Body of pancreas (tissue), 4 donors: Measurements from ENCODE around the gene C19orf85. TPM values are rescaled to one million over a fixed set of nuclear protein-coding genes. Genes with fewer than 3 reads are reported as not detected.

ENCODE experiments used
- ATAC-seq: fragments of 150-250 bp; one replicate; pipeline ENCODE4 v1.9.1; 2016
- DNase-seq, 4 donors: peaks; one replicate each; pipeline ENCODE4 v3.0.0-alpha.2; 2019
- H3K27ac ChIP-seq, 4 donors: fragments of 200-600 bp; sonication (generic); 1 replicate in 3 of 4; 2 replicates in 1 of 4; pipeline versions ENCODE4 v1.5.1 to v1.6.1; 2016 to 2019; ENCODE audit warnings: mild to moderate bottlenecking in 1 of 4, mixed read lengths in 1 of 4, moderate library complexity in 1 of 4
- H3K27me3 ChIP-seq, 2 donors: fragments of 200-600 bp; sonication (generic); one replicate each; pipeline ENCODE4 v1.6.0; 2016; ENCODE audit warnings: mild to moderate bottlenecking in 1 of 2
- H3K36me3 ChIP-seq, 2 donors: fragments of 200-600 bp; sonication (generic); replicated peaks in 1 of 2; 2 replicates each; pipeline ENCODE4 v1.5.1; 2016; ENCODE audit warnings: low read depth in 2 of 2; ENCODE audit not compliant: insufficient read depth in 1 of 2
- H3K4me1 ChIP-seq: fragments of 200-600 bp; sonication (generic); one replicate; pipeline ENCODE4 v1.6.0; 2016
- H3K4me3 ChIP-seq, 2 donors: fragments of 200-600 bp; sonication (generic); 1 replicate in 1 of 2; 2 replicates in 1 of 2; pipeline ENCODE4 v1.5.1; 2016 to 2019
- H3K9me3 ChIP-seq, 3 donors: fragments of 200-600 bp; sonication (generic); 1 replicate in 2 of 3; 2 replicates in 1 of 3; pipeline ENCODE4 v1.5.1; 2016
- POLR2A ChIP-seq, 3 donors: fragments of 450-650 bp; IDR thresholded peaks; one replicate each; pipeline ENCODE4 v1.6.1; 2016; ENCODE audit warnings: antibody characterized with exemption in 3 of 3, mild to moderate bottlenecking in 2 of 3
- WGBS, 2 donors: methylation state at CpG; one replicate each; pipeline ENCODE4 v1.1.5; 2017; 5-methylcytosine and 5-hydroxymethylcytosine counted together
- intact Hi-C: fragments of 100-400 bp; cut with DNase I; formaldehyde crosslinking; loops from one replicate; pipeline ENCODE4 v1.15.1; 2023
- total RNA-seq, 2 donors: library from RNA; depleted of rRNA; stranded (reverse); fragments of >200 nt; gene quantifications; one replicate each; pipeline ENCODE4 v1.1.0, GENCODE V29; 2016
- TF ChIP-seq, protein P1 (sequence below), 7 experiments: fragments of 450-650 bp in 4 of 7; fragments of 200-600 bp in 3 of 7; sonication (generic) in 3 of 7; IDR thresholded peaks; one replicate each; pipeline ENCODE4 v1.5.1; 2016 to 2019; ENCODE audit warnings: antibody characterized with exemption in 7 of 7

Gene C19orf85
- total RNA-seq, 2 donors from 2014 or later = not detected

DNA sequence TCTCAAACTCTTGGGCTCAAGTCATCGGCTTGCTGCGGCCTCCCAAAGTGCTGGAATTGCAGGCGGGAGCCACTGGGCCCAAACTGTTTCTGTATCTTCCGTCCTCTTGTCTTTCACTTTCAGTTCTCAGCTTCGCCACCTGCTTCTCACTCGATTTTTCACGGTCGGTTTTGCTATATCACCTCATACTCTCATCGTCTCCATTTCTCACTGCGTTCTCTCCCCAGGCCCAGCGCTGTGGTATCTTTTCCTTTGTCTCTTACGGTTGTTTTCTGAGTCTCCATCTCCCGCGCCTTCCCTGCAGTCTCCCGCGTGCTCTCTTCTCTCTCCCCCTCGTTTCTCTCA is 38.6 kb upstream of the C19orf85 start:
- Histone ChIP-seq H3K4me3 (no peak overlapping the region), H3K36me3 (no peaks in the 10 kb centered on the region), H3K4me1 (peaks cover 10% of the 10 kb centered on the region), H3K27ac (no peak overlapping the region), H3K9me3 (no peaks in the 10 kb centered on the region), H3K27me3 (no peaks in the 10 kb centered on the region)
- DNase-seq (no peak), ATAC-seq (no peak)
- intact Hi-C loops = loop anchor here (5.0 kb wide), 1 partner anchor 361 kb away; no protein-coding TSS in a partner anchor
- TF ChIP-seq, protein P1, sequence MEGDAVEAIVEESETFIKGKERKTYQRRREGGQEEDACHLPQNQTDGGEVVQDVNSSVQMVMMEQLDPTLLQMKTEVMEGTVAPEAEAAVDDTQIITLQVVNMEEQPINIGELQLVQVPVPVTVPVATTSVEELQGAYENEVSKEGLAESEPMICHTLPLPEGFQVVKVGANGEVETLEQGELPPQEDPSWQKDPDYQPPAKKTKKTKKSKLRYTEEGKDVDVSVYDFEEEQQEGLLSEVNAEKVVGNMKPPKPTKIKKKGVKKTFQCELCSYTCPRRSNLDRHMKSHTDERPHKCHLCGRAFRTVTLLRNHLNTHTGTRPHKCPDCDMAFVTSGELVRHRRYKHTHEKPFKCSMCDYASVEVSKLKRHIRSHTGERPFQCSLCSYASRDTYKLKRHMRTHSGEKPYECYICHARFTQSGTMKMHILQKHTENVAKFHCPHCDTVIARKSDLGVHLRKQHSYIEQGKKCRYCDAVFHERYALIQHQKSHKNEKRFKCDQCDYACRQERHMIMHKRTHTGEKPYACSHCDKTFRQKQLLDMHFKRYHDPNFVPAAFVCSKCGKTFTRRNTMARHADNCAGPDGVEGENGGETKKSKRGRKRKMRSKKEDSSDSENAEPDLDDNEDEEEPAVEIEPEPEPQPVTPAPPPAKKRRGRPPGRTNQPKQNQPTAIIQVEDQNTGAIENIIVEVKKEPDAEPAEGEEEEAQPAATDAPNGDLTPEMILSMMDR (IDR thresholded peaks at IDR 0.05) = no peak
- TF ChIP-seq POLR2A (IDR thresholded peaks at IDR 0.05) = no peak
- WGBS, 2 donors = 73 to 91% methylated on average over 16 to 17 of the region's 17 CpGs

DNA sequence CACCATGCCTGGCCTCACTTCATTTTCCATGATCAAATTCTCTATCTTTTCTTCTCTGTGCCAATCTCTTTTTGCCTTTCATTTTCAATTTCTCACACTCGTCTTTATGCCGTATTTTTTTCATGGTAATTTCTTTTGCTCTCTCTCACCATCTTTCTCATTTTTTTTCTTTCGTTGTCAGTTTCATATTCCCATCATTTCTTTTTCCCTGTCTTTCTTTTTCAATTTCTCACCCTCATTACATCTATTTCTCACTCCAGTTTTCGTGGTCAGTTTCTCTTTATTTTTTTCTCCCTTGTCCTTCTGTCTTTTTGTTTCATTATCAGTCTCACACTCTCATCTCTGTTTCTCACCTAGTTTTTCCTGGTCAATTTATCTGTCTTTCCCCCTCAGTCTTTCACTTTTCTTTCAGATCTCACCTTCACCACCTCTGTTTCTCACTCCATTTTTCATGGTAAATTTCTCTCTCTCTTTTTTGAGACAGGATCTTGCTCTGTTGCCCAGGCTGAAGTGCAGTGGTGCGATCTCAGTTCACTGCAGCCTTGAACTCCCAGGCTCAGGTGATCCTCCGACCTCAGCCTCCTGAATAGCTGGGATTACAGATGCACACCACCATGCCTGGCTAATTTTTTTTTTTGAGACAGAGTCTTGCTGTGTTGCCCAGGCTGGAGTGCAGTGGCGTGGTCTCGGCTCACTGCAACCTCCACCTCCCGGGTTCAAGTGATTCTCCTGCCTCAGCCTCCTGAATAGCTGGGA is 37.8 kb upstream of the C19orf85 start:
- no peaks in the 10 kb centered on the region for H3K27me3 ChIP-seq
- H3K9me3 ChIP-seq = no peaks in the 10 kb centered on the region
- DNase-seq (no peak), ATAC-seq (no peak)
- no peak for TF ChIP-seq POLR2A (IDR thresholded peaks at IDR 0.05)
- TF ChIP-seq, protein P1 (IDR thresholded peaks at IDR 0.05) = no peak
- no peak overlapping the region for H3K27ac ChIP-seq
- H3K36me3 ChIP-seq = no peaks in the 10 kb centered on the region
- H3K4me1 ChIP-seq = peaks cover 10% of the 10 kb centered on the region
- 82 to 89% methylated on average over 9 of the region's 9 CpGs for WGBS, 2 donors
- intact Hi-C loops = loop anchor here (5.0 kb wide), 1 partner anchor 360 kb away; no protein-coding TSS in a partner anchor
- H3K4me3 ChIP-seq = no peak overlapping the region

GRCh38 chr19:55500368-55500952 is 35.9 kb upstream of the C19orf85 start:
- Histone ChIP-seq H3K27ac (no peak overlapping the region), H3K4me3 (no peak overlapping the region), H3K27me3 (no peaks in the 10 kb centered on the region), H3K4me1 (peaks cover 10% of the 10 kb centered on the region), H3K36me3 (no peaks in the 10 kb centered on the region), H3K9me3 (no peaks in the 10 kb centered on the region)
- 86% methylated on average over 11 to 21 of the region's 26 CpGs for WGBS, 2 donors
- intact Hi-C loops = loop anchor here (5.0 kb wide), 1 partner anchor 358 kb away; no protein-coding TSS in a partner anchor
- ATAC-seq (no peak), DNase-seq (no peak)
- TF ChIP-seq, protein P1 (IDR thresholded peaks at IDR 0.05) = no peak
- no peak for TF ChIP-seq POLR2A (IDR thresholded peaks at IDR 0.05)

- H3K27me3 ChIP-seq = no peaks in the 10 kb centered on the region
Observed at GRCh38 chr19:55498246-55498840, 33.8 kb upstream of the C19orf85 start.

More at GRCh38 chr19:55498246-55498840, 33.8 kb upstream of the C19orf85 start:
- no peak for ATAC-seq
- DNase-seq = no peak
- intact Hi-C loops = no loop called here
- Histone ChIP-seq H3K4me1 (peaks cover 2% of the 10 kb centered on the region), H3K27ac (no peak overlapping the region), H3K4me3 (no peak overlapping the region), H3K36me3 (no peaks in the 10 kb centered on the region), H3K9me3 (no peaks in the 10 kb centered on the region)
- WGBS, 2 donors = 26 to 32% methylated on average over 2 of the region's 2 CpGs
- TF ChIP-seq, protein P1 (IDR thresholded peaks at IDR 0.05) = no peak
- no peak for TF ChIP-seq POLR2A (IDR thresholded peaks at IDR 0.05)
